Smooth muscle cell (in vitro differentiated cells): ENCODE measurements around the gene TAF4. TPM values are rescaled to one million over a fixed set of nuclear protein-coding genes. Genes with fewer than 3 reads are reported as not detected.

Experiments used
- DNase-seq: peaks from one replicate; lab custom pipeline; 2025; ENCODE audit not compliant: unreplicated experiment; lab: John Stamatoyannopoulos, UW
- H2AFZ ChIP-seq: fragments of 200-600 bp; sonication (generic); 2 replicates; pipeline ENCODE4 v1.6.0; 2016; ENCODE audit warnings: antibody characterized with exemption, low read depth, mild to moderate bottlenecking
- H3F3A ChIP-seq: fragments of 200-600 bp; sonication (generic); 2 replicates; pipeline ENCODE4 v1.6.0; 2017; ENCODE audit warnings: antibody characterized with exemption, low read depth
- H3K27ac ChIP-seq: fragments of 200-600 bp; sonication (generic); 2 replicates; pipeline ENCODE4 v1.5.1; 2016; ENCODE audit warnings: low read depth, mild to moderate bottlenecking
- H3K27me3 ChIP-seq: fragments of 200-600 bp; sonication (generic); 2 replicates; pipeline ENCODE4 v1.6.1; 2016; ENCODE audit warnings: low read depth, mild to moderate bottlenecking
- H3K36me3 ChIP-seq: fragments of 200-600 bp; sonication (generic); 2 replicates; pipeline ENCODE4 v1.5.1; 2016; ENCODE audit warnings: low read depth
- H3K4me1 ChIP-seq: fragments of 200-600 bp; sonication (generic); 2 replicates; pipeline ENCODE4 v1.5.1; 2016; ENCODE audit warnings: low read depth
- H3K4me2 ChIP-seq: fragments of 200-600 bp; sonication (generic); 2 replicates; pipeline ENCODE4 v1.6.0; 2016; ENCODE audit warnings: mild to moderate bottlenecking
- H3K4me3 ChIP-seq: fragments of 200-600 bp; sonication (generic); 2 replicates; pipeline ENCODE4 v1.5.1; 2016; ENCODE audit warnings: mild to moderate bottlenecking
- H3K79me2 ChIP-seq: fragments of 200-600 bp; sonication (generic); 2 replicates; pipeline ENCODE4 v1.6.0; 2016; ENCODE audit warnings: low read depth, mild to moderate bottlenecking
- H3K9ac ChIP-seq: fragments of 200-600 bp; sonication (generic); 2 replicates; pipeline ENCODE4 v1.6.0; 2016; ENCODE audit warnings: low read depth
- H3K9me3 ChIP-seq: fragments of 200-600 bp; sonication (generic); replicated peaks from 2 replicates; pipeline ENCODE4 v1.5.1; 2016; ENCODE audit warnings: low read depth
- H4K20me1 ChIP-seq: fragments of 200-600 bp; sonication (generic); 2 replicates; pipeline ENCODE4 v1.6.0; 2016; ENCODE audit warnings: low read depth
- WGBS: methylation state at CpG from one replicate; pipeline ENCODE4 v1.1.7; 2016; ENCODE audit warnings: low lambda C conversion rate; 5-methylcytosine and 5-hydroxymethylcytosine counted together
- polyA plus RNA-seq: library from polyadenylated mRNA; unstranded; fragments of >200 nt; fragmentation: Nextera tagmentation; extraction: Ambion mirVana; gene quantifications from 2 replicates; pipeline ENCODE4 v1.2.1, GENCODE V29; 2016
- total RNA-seq: library from RNA; depleted of rRNA; stranded (reverse); fragments of >200 nt; gene quantifications from 2 replicates; pipeline ENCODE4 v1.2.3, GENCODE V29; 2014
- TF ChIP-seq, protein P1 (sequence below): fragments of 200-600 bp; sonication (generic); IDR thresholded peaks from 2 replicates; pipeline ENCODE4 v1.5.1; 2017; ENCODE audit warnings: borderline replicate concordance, mild to moderate bottlenecking, antibody characterized with exemption; ENCODE audit not compliant: insufficient read depth, poor library complexity, severe bottlenecking

Gene TAF4
- total and polyA plus RNA-seq, 2 experiments from 2014 or later: 0.67 to 8.5 TPM

DNA sequence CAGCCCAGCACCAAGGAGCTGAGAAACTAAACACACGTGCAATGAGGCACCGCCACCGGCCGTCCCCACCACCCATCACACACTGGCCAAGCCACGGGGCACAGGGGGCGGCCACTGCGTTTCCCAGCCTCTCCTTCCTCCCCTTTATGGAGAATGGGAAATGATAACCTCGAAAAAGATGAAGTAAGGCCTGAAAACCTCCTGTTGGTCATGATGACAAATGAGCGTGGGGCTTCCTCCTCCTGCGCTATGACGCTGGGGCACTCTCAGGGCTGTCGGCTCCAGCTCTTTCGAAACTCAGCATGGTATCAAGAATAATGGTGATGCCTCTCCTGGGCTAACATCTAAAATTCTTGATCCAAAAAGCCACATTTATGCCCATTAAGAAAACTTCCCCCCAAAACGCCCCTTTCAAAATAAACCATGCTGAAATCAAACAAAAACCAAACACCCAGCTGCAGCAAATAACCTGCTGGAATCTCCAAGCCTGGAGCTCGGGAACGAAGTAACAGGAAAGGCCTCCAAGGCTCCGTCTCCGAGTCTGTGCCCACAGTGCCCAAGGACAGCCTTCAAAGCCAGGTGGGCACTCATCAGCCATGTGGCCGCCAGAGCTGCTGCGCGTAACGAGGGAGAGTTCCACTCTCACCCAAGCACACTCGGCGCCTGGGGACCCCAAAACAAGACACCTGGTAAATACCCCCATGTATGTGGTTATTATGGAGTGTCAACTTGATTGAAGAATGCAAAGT lies 50.0 kb downstream of the TAF4 start:
- no peak overlapping the region for H3K4me3 ChIP-seq
- H3K4me2 ChIP-seq: no peak overlapping the region
- no peaks in the 10 kb centered on the region for H3K4me1 ChIP-seq
- TF ChIP-seq, protein P1, sequence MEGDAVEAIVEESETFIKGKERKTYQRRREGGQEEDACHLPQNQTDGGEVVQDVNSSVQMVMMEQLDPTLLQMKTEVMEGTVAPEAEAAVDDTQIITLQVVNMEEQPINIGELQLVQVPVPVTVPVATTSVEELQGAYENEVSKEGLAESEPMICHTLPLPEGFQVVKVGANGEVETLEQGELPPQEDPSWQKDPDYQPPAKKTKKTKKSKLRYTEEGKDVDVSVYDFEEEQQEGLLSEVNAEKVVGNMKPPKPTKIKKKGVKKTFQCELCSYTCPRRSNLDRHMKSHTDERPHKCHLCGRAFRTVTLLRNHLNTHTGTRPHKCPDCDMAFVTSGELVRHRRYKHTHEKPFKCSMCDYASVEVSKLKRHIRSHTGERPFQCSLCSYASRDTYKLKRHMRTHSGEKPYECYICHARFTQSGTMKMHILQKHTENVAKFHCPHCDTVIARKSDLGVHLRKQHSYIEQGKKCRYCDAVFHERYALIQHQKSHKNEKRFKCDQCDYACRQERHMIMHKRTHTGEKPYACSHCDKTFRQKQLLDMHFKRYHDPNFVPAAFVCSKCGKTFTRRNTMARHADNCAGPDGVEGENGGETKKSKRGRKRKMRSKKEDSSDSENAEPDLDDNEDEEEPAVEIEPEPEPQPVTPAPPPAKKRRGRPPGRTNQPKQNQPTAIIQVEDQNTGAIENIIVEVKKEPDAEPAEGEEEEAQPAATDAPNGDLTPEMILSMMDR: no peak
- 96% methylated on average over 24 of the region's 24 CpGs for WGBS
- no peaks in the 10 kb centered on the region for H3K27me3 ChIP-seq
- H3K27ac ChIP-seq: no peak overlapping the region
- no peaks in the 10 kb centered on the region for H3K9me3 ChIP-seq
- H3K9ac ChIP-seq: no peak overlapping the region
- no peak overlapping the region for H2AFZ ChIP-seq
- peaks cover 43% of the 10 kb centered on the region for H3K79me2 ChIP-seq
- DNase-seq: no peak
- H3K36me3 ChIP-seq: no peaks in the 10 kb centered on the region
- H4K20me1 ChIP-seq: peaks cover 82% of the 10 kb centered on the region
- no peaks in the 10 kb centered on the region for H3F3A ChIP-seq

DNA sequence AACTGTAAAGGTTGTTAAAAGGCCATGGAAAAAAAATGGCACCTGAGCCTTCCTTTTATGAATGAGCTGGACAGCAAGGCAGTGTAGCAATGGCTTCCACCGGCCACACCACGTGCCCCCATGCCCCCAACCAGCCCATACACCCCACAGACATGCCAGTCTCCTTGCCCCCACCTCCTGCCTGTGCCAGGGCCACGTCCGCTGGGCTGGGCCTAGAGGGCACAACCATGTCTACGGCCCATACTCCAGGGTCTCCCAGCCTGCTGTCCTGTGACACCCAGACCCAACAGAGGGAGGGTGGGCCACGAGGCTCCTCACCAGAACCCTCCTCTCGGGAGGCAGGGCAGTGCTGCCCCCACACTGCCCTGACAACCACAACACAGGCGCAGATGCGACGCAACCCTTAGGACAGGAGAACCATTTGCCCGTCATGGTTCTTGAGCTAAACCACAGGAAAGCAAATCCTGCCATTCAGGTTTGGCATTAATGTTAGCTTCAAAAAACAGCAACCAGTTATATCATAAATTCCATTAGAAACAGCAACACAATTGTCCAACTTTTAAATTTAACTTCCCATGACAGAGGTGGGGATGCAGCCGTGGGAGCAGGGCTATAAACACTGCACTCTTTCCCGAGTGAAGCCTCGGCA lies 50.7 kb downstream of the TAF4 start:
- H3K4me2 ChIP-seq: no peak overlapping the region
- DNase-seq: no peak
- TF ChIP-seq, protein P1: no peak
- no peaks in the 10 kb centered on the region for H3K36me3 ChIP-seq
- no peak overlapping the region for H3K9ac ChIP-seq
- no peaks in the 10 kb centered on the region for H3K27me3 ChIP-seq
- 90% methylated on average over 14 of the region's 14 CpGs for WGBS
- no peaks in the 10 kb centered on the region for H3F3A ChIP-seq
- H3K79me2 ChIP-seq: peaks cover 36% of the 10 kb centered on the region
- H3K9me3 ChIP-seq: no peaks in the 10 kb centered on the region
- no peak overlapping the region for H2AFZ ChIP-seq
- no peak overlapping the region for H3K4me3 ChIP-seq
- peaks cover 81% of the 10 kb centered on the region for H4K20me1 ChIP-seq
- H3K27ac ChIP-seq: no peak overlapping the region
- no peaks in the 10 kb centered on the region for H3K4me1 ChIP-seq

DNA sequence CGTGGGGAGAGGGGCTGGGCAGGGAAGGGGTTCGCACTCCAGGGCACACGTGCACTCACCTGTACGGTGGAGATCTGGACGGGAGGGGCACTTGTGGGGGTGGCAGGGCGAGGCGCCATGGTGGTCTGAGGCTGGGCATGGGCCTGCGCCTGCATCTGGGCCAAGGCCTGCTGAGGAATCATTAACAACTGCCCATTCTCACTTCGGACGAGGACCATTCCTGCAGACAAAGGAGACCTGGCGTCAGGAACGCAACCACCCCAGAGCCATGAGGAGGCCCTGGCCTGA lies 51.2 kb downstream of the TAF4 start:
- no peaks in the 10 kb centered on the region for H3K9me3 ChIP-seq
- peaks cover 75% of the 10 kb centered on the region for H4K20me1 ChIP-seq
- H3K9ac ChIP-seq: no peak overlapping the region
- peaks cover 30% of the 10 kb centered on the region for H3K79me2 ChIP-seq
- H3K27me3 ChIP-seq: no peaks in the 10 kb centered on the region
- no peaks in the 10 kb centered on the region for H3F3A ChIP-seq
- H3K4me2 ChIP-seq: no peak overlapping the region
- no peak overlapping the region for H2AFZ ChIP-seq
- H3K36me3 ChIP-seq: no peaks in the 10 kb centered on the region
- WGBS: 91% methylated on average over 9 of the region's 12 CpGs
- no peak overlapping the region for H3K27ac ChIP-seq
- no peak overlapping the region for H3K4me3 ChIP-seq
- DNase-seq: no peak
- H3K4me1 ChIP-seq: no peaks in the 10 kb centered on the region
- TF ChIP-seq, protein P1: no peak
